ENCODE data around the gene ACR.
A peak's percentile ranks its signal among the peaks of the same experiment; 100 is the strongest.
"Not testable (repeated sequence)": the region's sequence is repeated elsewhere in the genome, so short reads cannot be mapped to it uniquely, and the experiment has no call there.

ACR gene

DNA sequence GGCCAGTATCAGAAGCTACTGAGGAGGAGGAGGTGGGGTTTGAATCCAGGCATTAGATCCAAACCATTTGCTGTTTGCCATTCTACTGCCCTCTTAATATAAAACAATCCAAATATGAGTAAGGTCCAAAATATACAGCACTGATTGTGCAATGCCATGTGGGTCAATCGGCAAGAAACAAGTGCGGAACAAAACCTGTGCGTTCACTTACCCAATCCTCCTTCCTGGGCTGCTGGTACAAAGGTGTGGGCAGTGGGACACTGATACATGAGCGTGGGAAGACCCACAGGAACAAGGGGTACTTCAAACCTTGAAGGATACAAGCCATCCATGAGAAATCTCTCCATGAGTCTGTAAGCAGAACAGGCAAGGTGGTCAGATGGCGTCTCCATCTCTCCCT lies 39.6 kb downstream of the ACR start:
- not testable (repeated sequence) for H3K9me3 ChIP-seq (ENCODE audit: control insufficient read depth, low read length); H4K91ac ChIP-seq (ENCODE audit: low read length); H2BK15ac ChIP-seq (ENCODE audit: low read depth, poor library complexity, severe bottlenecking); H3K4me2 ChIP-seq (ENCODE audit: low read length, poor library complexity, severe bottlenecking); H2BK5ac ChIP-seq (ENCODE audit: low read depth, low read length, poor library complexity, severe bottlenecking); H2AFZ ChIP-seq (ENCODE audit: low read depth, low read length); H3K9ac ChIP-seq (ENCODE audit: low read length); H3K14ac ChIP-seq (ENCODE audit: low read length in 2 of 2); H3K79me1 ChIP-seq (replicated peaks; ENCODE audit: low read length, poor library complexity, severe bottlenecking); H3K18ac ChIP-seq (ENCODE audit: low read depth in 1 of 2, low read length in 2 of 2); H2AK5ac ChIP-seq (ENCODE audit: low read length, severe bottlenecking); DNase-seq; H2BK120ac ChIP-seq (ENCODE audit: low read depth, low read length); H3K4me3 ChIP-seq (ENCODE audit: insufficient read depth in 1 of 2, low read depth in 1 of 2, low read length in 2 of 2); H3K27me3 ChIP-seq (ENCODE audit: control insufficient read depth in 1 of 2, insufficient read depth in 1 of 2, low read length in 2 of 2); H2BK12ac ChIP-seq (ENCODE audit: low read length in 2 of 2); H3K23ac ChIP-seq (ENCODE audit: low read length in 2 of 2); H3K4me1 ChIP-seq (ENCODE audit: control insufficient read depth, insufficient read depth, low read depth, low read length); H4K8ac ChIP-seq (ENCODE audit: low read length); H3K4ac ChIP-seq (ENCODE audit: low read depth in 1 of 2, low read length in 2 of 2); H3K27ac ChIP-seq (ENCODE audit: low read length, poor library complexity, severe bottlenecking)
- H3K36me3 ChIP-seq (ENCODE audit: control insufficient read depth in 1 of 2, insufficient read depth in 2 of 2, low read depth in 1 of 2, low read length in 2 of 2): peaks cover 13 to 14% of the 10 kb centered on the region in 2 experiments
- 100% methylated on average over 5 of the region's 5 CpGs for WGBS

DNA sequence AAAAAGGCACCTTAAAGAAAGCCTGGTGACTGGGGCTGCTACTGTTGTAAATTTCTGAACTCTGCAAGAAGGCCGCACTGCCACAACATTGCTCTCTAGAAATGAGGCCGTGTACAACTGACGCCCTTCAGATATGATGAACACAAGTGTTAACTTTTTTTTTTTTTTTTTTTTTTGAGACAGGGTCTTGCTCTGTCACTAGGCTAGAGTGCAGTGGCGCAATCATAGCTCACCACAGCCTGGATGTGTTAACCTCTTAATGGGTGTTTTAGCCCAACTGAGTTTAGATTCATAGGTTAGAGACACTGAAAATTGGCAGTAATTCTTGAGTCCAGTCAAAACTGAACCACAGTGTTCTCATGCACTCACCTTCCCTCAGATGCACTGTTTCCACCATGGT lies 42.2 kb downstream of the ACR start:
- not testable (repeated sequence) for H3K4me3 ChIP-seq (ENCODE audit: insufficient read depth in 1 of 2, low read depth in 1 of 2, low read length in 2 of 2); H4K8ac ChIP-seq (ENCODE audit: low read length); H3K27me3 ChIP-seq (ENCODE audit: control insufficient read depth in 1 of 2, insufficient read depth in 1 of 2, low read length in 2 of 2); H3K4me1 ChIP-seq (ENCODE audit: control insufficient read depth, insufficient read depth, low read depth, low read length); H2BK120ac ChIP-seq (ENCODE audit: low read depth, low read length); H3K18ac ChIP-seq (ENCODE audit: low read depth in 1 of 2, low read length in 2 of 2); H3K9ac ChIP-seq (ENCODE audit: low read length); DNase-seq; H2BK15ac ChIP-seq (ENCODE audit: low read depth, poor library complexity, severe bottlenecking); H4K91ac ChIP-seq (ENCODE audit: low read length); H3K4ac ChIP-seq (ENCODE audit: low read depth in 1 of 2, low read length in 2 of 2); H3K79me1 ChIP-seq (replicated peaks; ENCODE audit: low read length, poor library complexity, severe bottlenecking); H3K4me2 ChIP-seq (ENCODE audit: low read length, poor library complexity, severe bottlenecking); H3K23ac ChIP-seq (ENCODE audit: low read length in 2 of 2); H3K9me3 ChIP-seq (ENCODE audit: control insufficient read depth, low read length); H3K14ac ChIP-seq (ENCODE audit: low read length in 2 of 2); H2AK5ac ChIP-seq (ENCODE audit: low read length, severe bottlenecking); H3K27ac ChIP-seq (ENCODE audit: low read length, poor library complexity, severe bottlenecking); H2BK5ac ChIP-seq (ENCODE audit: low read depth, low read length, poor library complexity, severe bottlenecking); H2AFZ ChIP-seq (ENCODE audit: low read depth, low read length); H2BK12ac ChIP-seq (ENCODE audit: low read length in 2 of 2)
- WGBS: 96% methylated on average over 3 of the region's 4 CpGs
- H3K36me3 ChIP-seq (ENCODE audit: control insufficient read depth in 1 of 2, insufficient read depth in 2 of 2, low read depth in 1 of 2, low read length in 2 of 2): peaks cover 12 to 14% of the 10 kb centered on the region in 2 experiments

DNA sequence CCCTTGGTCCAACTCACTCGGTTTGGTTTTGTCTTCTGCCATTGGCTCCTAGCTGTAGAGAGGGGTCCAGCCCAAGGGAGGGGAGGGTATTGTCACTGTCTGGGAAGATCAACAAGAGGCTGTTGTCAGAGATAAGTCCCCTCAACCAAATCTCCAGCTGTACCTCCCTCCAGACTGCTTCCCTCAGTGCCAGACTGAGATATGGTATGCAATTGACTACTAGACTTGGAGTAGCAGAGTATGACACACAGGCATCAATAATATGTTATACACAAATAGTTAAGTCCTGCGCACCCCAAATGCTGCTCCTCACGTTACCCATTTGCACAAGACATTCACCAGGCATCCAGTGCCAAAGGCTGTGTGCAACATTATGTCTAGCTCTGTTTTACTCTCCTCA lies 44.2 kb downstream of the ACR start:
- H2BK15ac ChIP-seq (ENCODE audit: low read depth, poor library complexity, severe bottlenecking); H3K4ac ChIP-seq (ENCODE audit: low read depth in 1 of 2, low read length in 2 of 2); H2BK120ac ChIP-seq (ENCODE audit: low read depth, low read length); H3K27me3 ChIP-seq (ENCODE audit: control insufficient read depth in 1 of 2, insufficient read depth in 1 of 2, low read length in 2 of 2); H3K23ac ChIP-seq (ENCODE audit: low read length in 2 of 2); H3K9me3 ChIP-seq (ENCODE audit: control insufficient read depth, low read length); DNase-seq; H3K27ac ChIP-seq (ENCODE audit: low read length, poor library complexity, severe bottlenecking); H3K36me3 ChIP-seq (ENCODE audit: control insufficient read depth in 1 of 2, insufficient read depth in 2 of 2, low read depth in 1 of 2, low read length in 2 of 2); H3K14ac ChIP-seq (ENCODE audit: low read length in 2 of 2); H2BK5ac ChIP-seq (ENCODE audit: low read depth, low read length, poor library complexity, severe bottlenecking); H3K79me1 ChIP-seq (replicated peaks; ENCODE audit: low read length, poor library complexity, severe bottlenecking); H4K8ac ChIP-seq (ENCODE audit: low read length); H2AFZ ChIP-seq (ENCODE audit: low read depth, low read length); H2AK5ac ChIP-seq (ENCODE audit: low read length, severe bottlenecking); H3K4me2 ChIP-seq (ENCODE audit: low read length, poor library complexity, severe bottlenecking); H3K9ac ChIP-seq (ENCODE audit: low read length); H3K18ac ChIP-seq (ENCODE audit: low read depth in 1 of 2, low read length in 2 of 2); H2BK12ac ChIP-seq (ENCODE audit: low read length in 2 of 2); H3K4me1 ChIP-seq (ENCODE audit: control insufficient read depth, insufficient read depth, low read depth, low read length); H4K91ac ChIP-seq (ENCODE audit: low read length): not testable (repeated sequence)
- H3K4me3 ChIP-seq (ENCODE audit: insufficient read depth in 1 of 2, low read depth in 1 of 2, low read length in 2 of 2): peak overlapping the region in 1 of 2 experiments; percentile 41
- WGBS: no CpG with 5 or more reads among the region's 3 CpGs

DNA sequence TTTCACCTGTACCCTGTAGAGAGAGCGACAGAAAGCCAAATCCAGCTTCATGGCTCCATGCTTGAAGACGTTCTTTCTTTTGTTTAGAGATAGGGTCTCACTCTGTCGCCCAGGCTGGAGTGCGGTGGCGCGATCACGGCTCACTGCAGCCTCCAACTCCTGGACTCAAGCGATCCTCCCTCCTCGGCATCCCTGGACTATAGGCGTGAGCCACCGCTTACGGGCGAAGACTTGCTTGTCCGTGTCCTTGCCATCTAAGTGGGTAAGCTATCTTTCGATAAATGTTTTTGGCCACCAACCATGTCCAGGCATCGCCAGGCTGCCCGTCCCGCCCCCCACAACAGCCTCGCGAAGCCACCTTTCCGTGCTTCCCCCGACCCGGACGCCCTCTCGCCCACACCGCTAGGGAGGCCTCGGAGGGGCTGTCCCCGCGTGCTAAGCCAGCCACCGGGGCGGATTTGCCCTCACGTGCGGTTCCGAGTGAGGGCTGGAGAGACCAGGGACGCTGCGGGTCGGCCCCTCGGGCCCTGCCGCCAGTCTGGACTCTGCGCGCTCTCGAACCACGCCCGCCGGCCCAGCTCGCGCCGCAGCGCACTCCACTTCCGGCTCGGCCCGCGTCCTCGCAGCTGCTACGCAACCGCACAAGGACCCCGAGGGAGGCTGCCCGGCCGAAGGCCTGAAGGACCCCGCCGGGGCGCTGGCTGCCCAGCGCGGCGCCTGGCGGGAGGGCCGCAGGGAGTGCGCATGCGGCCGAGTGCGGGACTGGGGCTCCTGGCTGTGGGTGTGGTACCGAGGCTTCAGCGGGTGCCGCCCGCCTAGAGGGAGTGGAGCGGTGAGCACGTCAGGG lies 45.3 kb downstream of the ACR start, which contains the start of gene RABL2B:
RABL2B (minus strand) TSS at position 604 of the 847 bp plus-strand sequence. CDS start 1,342 bp downstream, outside the sequence.
- peak within 1 kb of the TSS; percentile 64 to 76 for H3K4me3 ChIP-seq (ENCODE audit: insufficient read depth in 1 of 2, low read depth in 1 of 2, low read length in 2 of 2)
- not testable (repeated sequence) for H3K27me3 ChIP-seq (ENCODE audit: control insufficient read depth in 1 of 2, insufficient read depth in 1 of 2, low read length in 2 of 2); H3K27ac ChIP-seq (ENCODE audit: low read length, poor library complexity, severe bottlenecking); H2BK5ac ChIP-seq (ENCODE audit: low read depth, low read length, poor library complexity, severe bottlenecking); H3K36me3 ChIP-seq (ENCODE audit: control insufficient read depth in 1 of 2, insufficient read depth in 2 of 2, low read depth in 1 of 2, low read length in 2 of 2); H2BK15ac ChIP-seq (ENCODE audit: low read depth, poor library complexity, severe bottlenecking); H3K23ac ChIP-seq (ENCODE audit: low read length in 2 of 2); H2BK120ac ChIP-seq (ENCODE audit: low read depth, low read length); H3K4me1 ChIP-seq (ENCODE audit: control insufficient read depth, insufficient read depth, low read depth, low read length); H2AK5ac ChIP-seq (ENCODE audit: low read length, severe bottlenecking); H4K91ac ChIP-seq (ENCODE audit: low read length); H3K14ac ChIP-seq (ENCODE audit: low read length in 2 of 2); H3K9me3 ChIP-seq (ENCODE audit: control insufficient read depth, low read length); H2BK12ac ChIP-seq (ENCODE audit: low read length in 2 of 2); H4K8ac ChIP-seq (ENCODE audit: low read length); H3K79me1 ChIP-seq (replicated peaks; ENCODE audit: low read length, poor library complexity, severe bottlenecking); H3K4ac ChIP-seq (ENCODE audit: low read depth in 1 of 2, low read length in 2 of 2)
- peak within 1 kb of the TSS; percentile 68 for H3K4me2 ChIP-seq (ENCODE audit: low read length, poor library complexity, severe bottlenecking)
- H3K18ac ChIP-seq (ENCODE audit: low read depth in 1 of 2, low read length in 2 of 2): peak within 1 kb of the TSS in 1 of 2 experiments; percentile 43
- peak within 1 kb of the TSS; percentile 51 for H2AFZ ChIP-seq (ENCODE audit: low read depth, low read length)
- peak; percentile 88 for DNase-seq
- 11% methylated on average over 7 of the region's 77 CpGs for WGBS
- H3K9ac ChIP-seq (ENCODE audit: low read length): peak within 1 kb of the TSS; percentile 85

Data from mesenchymal stem cell (in vitro differentiated cells and primary cell).